Measurements from ENCODE around the gene MTG1.
"Not testable (repeated sequence)": the region's sequence is repeated elsewhere in the genome, so short reads cannot be mapped to it uniquely, and the experiment has no call there.

Gene MTG1

DNA sequence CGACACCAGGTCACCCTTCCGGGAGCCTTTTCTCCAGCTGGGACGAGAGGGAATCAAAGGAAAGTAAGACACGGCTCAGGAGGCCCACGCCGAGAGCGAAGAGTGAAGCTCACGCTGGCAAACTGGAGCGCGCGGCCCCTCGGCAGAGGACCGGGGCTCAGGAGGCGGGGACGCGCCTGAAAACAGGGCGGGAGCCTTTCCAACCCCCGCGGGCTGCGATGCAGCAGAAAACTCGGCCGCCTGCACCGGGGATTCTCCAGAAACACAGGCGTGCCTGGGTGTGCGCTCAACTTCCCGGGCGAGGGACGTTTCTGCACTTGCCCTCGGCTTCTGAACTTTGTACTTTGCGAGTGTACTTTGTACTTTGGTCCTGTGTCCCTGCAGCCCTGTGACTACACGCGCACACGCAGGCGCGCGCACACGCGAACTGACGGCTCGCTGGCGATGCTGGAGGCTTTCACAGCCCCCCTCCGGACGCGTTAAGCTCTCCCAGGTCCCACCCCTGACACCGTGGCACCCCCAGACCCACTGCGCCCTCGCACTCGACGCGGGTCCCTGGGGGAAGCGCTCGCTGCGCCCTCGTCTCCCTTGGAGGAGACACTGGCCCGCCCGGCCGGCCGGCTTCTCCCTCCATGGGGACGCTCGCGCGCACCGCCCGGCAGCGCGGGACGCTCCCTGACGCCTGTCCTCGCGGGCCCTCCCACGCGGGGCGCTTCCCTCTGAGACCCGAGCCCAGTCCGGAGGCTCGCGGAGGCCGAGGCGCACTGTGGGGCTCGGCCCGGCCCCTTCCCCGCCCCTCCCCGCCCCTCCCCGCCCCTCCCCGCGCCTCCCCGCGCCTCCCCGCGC is 15.5 kb upstream of the MTG1 start:
- no peak for TF ChIP-seq POLR2A (IDR thresholded peaks at IDR 0.05; ENCODE audit: low read depth, low read length)
- FAIRE-seq (no peak), DNase-seq (ENCODE audit: insufficient read length, low spot score) (no peak)

DNA sequence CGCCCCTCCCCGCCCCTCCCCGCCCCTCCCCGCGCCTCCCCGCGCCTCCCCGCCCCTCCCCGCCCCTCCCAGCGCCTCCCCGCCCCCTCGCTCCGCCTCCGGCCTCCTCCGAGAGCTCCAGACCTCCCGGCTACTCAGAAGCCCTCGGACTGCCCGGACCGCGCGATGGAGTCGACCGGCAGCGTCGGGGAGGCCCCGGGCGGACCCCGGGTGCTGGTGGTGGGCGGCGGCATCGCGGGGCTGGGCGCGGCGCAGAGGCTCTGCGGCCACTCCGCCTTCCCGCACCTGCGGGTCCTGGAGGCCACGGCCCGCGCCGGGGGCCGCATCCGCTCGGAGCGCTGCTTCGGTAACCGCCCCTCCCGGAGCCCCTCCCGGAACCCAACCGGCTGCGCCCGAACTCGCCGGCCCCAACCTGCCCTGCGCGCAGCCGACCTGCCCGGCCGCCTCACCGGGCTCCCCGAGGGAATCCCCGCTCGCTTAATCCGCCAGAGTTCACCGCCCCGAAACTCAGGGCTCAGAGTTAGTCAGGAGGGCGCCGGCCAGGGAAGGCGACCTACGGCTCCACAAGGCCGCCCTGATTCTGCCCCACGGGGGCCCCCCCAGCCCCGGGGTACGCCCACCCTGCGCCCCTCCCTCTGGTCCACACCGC is 14.7 kb upstream of the MTG1 start, which contains the start of gene PAOX:
Gene PAOX (plus strand): TSS at position 111 of the 649 bp plus-strand sequence. CDS start 55 bp downstream, at position 166.
- peak; percentile 72 for DNase-seq (ENCODE audit: insufficient read length, low spot score)
- peak; percentile 36; the same call in 1 of the 2 replicates for TF ChIP-seq POLR2A (IDR thresholded peaks at IDR 0.05; ENCODE audit: low read depth, low read length)
- no peak for FAIRE-seq

DNA sequence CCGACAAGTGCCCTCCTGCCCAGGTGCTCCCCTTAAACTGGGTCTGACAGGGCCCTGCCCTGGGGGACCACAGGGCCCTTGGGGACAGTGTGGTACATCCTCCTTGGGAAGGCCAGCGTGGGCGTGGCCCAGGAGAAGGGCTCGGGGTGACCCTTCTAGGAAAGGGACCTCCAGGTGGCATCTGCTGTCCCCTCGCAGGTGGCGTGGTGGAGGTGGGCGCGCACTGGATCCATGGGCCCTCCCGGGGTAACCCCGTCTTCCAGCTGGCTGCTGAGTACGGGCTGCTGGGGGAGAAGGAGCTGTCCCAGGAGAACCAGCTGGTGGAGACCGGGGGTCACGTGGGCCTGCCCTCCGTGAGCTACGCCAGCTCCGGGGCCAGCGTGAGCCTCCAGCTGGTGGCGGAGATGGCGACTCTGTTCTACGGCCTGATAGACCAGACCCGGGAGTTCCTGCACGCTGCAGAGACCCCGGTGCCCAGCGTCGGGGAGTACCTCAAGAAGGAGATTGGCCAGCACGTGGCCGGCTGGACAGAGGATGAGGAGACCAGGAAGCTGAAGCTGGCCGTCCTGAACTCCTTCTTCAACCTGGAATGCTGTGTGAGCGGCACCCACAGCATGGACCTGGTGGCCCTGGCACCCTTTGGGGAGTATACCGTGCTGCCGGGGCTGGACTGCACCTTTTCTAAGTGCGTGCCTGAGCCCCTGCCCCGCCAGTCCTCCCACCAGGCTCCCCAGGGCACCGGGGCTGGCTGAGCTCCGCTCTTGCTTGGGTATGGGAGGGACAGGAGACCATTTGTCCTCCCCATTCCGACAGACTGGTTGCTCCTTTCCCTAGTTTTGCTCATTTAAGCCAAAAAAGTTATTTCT is 13.9 kb upstream of the MTG1 start:
- no peak for TF ChIP-seq POLR2A (IDR thresholded peaks at IDR 0.05; ENCODE audit: low read depth, low read length)
- DNase-seq (ENCODE audit: insufficient read length, low spot score) = no peak
- no peak for FAIRE-seq

DNA sequence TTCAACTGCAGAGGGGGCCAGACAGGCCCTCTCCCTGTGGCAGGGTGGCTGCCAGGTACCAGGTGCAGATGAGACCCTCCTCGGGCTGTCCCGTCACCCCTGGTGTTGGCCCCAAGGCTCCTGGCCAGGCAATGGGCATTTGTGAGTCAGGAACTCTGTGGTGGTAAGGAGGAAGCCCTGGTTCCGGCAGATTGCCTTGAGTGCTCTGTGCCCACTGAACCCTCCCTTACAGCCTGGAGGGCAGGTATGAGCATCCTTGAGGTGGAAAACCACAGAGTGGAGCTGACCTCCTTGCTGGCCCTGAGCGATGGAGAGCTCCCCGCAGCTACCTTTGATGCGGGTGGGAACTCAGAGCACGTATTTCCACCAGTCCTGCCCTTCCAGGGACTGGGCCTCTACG is 12.9 kb upstream of the MTG1 start:
- DNase-seq (ENCODE audit: insufficient read length, low spot score) (no peak), FAIRE-seq (no peak)
- TF ChIP-seq POLR2A (IDR thresholded peaks at IDR 0.05; ENCODE audit: low read depth, low read length) = no peak

DNA sequence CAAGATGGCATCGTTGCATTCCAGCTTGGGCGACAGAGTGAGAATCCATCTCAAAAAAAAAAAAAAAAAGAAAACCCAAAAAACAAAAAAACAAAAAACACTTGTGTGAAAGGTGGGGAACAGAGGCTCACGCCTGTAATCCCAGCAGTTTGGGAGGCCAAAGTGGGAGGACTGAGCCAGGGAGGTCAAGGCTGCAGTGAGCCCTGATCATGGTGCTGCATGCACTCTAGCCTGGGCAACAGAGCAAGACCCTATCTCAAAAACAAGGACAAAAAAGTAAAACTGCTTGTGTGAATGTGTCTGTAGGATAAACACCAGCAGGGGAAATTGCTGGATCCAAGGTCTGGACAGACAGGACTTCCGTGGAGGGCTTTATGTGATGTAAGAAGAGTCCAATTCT is 10.4 kb upstream of the MTG1 start:
- TF ChIP-seq POLR2A (IDR thresholded peaks at IDR 0.05; ENCODE audit: low read depth, low read length) = no peak

DNA sequence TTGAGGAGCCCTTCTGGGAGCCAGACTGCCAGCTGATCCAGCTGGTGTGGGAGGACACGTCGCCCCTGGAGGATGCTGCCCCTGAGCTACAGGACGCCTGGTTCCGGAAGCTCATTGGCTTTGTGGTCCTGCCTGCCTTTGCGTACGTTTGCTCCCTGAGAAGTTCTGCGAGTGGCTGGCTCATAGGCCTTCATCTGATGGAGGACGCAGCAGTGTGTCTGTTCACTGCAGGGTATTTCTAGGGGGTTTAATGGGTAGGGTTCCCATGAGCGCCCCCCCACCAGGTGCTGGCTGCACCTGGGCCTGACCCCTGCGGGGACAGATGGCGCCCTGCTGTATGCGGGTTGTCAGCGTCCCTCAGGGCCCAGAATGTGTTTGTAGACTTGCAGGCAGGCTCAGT is 9.9 kb upstream of the MTG1 start:
- FAIRE-seq (no peak), DNase-seq (ENCODE audit: insufficient read length, low spot score) (no peak)
- TF ChIP-seq POLR2A (IDR thresholded peaks at IDR 0.05; ENCODE audit: low read depth, low read length) = no peak

More for the DNA sequence above, 10.4 kb upstream of the MTG1 start:
- DNase-seq (ENCODE audit: insufficient read length, low spot score) = no peak
- no peak for FAIRE-seq

DNA sequence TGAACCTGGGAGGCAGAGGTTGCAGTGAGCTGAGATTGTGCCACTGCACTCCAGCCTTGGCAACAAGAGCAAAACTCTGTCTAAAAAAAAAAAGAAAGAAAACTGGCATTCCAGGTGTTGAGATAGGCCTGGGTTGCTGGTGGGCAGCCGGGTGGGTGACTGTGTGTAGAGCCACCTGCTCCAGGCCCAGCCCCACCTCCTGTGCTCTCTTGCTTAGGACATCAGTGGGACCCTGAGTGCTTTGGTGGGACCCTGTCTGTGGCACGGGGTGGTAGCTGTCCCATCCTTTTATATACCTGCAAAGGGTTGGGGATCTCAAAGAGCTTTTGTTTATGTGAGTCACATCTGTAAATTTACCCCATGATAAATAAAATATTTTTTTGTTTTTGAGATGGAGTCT is 8.7 kb upstream of the MTG1 start:
- FAIRE-seq = no peak
- TF ChIP-seq POLR2A (IDR thresholded peaks at IDR 0.05; ENCODE audit: low read depth, low read length) = no peak

DNA sequence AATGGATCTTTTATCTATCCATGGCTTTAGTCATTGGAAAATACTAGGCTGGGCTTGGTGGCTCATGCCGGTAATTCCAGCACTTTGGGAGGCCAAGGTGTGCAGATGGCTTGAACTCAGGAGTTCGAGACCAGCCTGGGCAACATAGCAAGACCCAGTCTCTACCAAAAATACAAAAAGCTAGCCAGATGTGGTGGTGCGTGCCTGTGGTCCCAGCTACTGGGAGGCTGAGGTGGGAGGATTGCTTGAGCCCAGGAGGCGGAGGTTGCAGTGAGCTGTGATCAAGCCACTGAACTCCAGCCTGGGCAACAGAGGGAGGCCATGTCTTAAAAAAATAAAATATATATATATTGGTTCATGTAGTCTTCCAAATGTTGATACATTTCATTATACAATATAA is 7.0 kb upstream of the MTG1 start:
- FAIRE-seq; DNase-seq (ENCODE audit: insufficient read length, low spot score): not testable (repeated sequence)

More for the DNA sequence above, 8.7 kb upstream of the MTG1 start:
- DNase-seq (ENCODE audit: insufficient read length, low spot score) = no peak

DNA sequence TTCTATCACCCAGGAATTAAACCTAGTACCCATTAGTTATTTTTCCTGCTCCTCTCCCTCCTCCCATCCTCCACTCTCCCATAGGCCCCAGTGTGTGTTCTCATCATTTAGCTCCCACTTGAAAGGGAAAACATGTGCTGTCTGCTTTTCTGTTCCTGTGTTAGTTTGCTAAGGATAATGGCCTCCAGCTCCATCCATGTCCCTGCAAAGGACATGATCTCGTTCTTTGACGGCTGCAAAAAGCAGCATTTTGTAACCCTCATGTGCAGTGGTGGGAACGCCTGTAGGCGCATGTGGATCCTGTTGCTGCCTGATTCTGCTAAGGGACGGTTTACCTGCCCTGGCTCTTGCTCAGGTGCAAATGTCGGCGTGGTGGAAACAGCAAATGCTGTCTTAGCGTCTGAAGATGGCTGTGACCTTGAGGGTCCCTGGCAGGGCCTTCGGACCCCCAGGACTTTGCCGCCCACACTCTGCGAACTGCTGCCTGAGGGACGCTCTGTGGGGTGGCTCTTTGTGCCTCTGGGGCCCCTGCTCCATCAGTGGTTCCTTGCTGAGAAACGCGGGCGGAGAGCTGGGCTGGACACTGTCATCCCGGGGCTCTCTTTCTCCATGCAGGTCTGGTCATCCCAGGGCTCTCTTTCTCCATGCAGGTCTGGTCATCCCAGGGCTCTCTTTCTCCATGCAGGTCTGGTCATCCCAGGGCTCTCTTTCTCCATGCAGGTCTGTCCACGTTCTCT is 5.6 kb upstream of the MTG1 start:
- DNase-seq (ENCODE audit: insufficient read length, low spot score) (no peak), FAIRE-seq (no peak)
- no peak for TF ChIP-seq POLR2A (IDR thresholded peaks at IDR 0.05; ENCODE audit: low read depth, low read length)

DNA sequence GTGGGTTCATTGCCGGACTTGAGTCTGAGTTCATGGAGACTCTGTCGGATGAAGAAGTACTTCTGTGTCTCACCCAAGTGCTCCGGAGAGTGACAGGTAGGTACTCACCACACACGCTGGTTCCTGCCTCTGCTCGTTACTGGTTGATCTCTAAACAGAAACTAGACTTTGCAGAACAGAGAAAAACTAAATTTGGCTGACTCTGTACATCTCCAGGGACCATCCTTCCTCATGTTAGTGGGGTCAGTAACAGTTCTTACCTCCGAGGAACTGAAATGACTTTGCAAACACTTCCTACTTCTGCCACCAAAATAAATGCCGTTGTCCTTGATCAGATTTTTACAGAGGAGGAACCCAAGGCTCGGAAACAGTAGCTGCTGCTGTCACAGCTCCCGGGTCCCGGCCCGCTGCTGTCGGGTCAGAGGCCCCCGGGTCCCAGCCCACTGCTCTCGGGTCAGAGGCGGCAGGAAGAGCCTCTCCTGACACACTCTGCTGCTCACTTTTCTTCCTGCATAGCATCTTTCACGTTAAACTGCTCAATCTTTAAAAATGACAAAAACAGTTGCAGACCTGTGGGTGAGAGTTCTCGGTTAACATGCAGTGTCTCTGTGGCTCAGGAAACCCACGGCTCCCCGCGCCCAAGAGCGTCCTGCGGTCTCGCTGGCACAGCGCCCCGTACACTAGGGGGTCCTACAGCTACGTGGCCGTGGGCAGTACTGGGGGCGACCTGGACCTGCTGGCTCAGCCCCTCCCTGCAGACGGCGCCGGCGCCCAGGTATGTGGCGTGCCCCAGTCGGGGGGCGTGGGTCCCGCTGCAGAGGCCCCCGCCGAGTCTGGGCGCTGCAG is 4.8 kb upstream of the MTG1 start:
- no peak for FAIRE-seq
- no peak for DNase-seq (ENCODE audit: insufficient read length, low spot score)
- no peak for TF ChIP-seq POLR2A (IDR thresholded peaks at IDR 0.05; ENCODE audit: low read depth, low read length)

DNA sequence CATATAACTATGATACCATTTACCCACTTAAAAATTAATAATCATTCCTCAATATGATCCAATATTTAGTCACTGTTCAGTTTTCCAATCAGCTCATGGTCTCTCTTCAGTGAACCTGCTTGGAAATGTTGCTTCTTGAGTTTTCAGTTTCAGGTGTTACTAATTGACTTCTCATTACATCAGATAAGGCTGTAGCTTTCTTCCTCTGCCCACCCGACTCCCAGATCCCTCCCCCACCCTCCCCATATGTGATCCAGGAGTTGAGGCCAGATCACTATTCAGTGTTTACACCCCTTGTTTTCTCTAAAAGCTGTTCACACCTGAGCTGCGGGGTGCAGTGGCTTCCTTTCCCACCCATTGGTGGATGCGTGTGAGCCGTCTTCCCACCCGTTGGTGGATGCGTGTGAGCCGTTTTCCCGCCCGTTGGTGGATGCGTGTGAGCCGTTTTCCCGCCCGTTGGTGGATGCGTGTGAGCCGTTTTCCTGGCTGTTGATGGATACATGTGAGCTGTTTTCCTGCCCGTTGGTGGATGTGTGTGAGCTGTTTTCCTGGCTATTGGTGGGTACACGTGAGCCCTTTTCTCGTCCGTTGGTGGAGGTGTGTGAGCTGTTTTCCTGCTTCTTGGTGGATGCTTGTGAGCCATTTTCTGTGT is 3.2 kb upstream of the MTG1 start:
- no peak for TF ChIP-seq POLR2A (IDR thresholded peaks at IDR 0.05; ENCODE audit: low read depth, low read length)
- FAIRE-seq (no peak), DNase-seq (ENCODE audit: insufficient read length, low spot score) (no peak)

DNA sequence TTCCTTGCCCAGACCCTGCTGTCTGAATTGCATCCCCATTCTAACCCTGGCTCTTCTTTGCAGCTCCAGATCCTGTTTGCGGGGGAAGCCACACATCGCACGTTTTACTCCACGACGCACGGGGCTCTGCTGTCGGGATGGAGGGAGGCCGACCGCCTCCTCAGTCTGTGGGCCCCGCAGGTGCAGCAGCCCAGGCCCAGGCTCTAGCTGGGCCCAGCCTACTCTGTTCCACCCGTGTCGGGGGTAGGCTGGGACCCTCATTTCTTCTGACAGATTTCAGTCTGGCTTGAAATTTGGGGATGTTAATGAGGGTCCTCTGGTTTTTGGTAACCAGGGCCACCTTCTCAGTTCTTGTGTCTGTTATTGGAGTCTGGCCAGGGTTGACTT is 2.7 kb upstream of the MTG1 start:
- no peak for TF ChIP-seq POLR2A (IDR thresholded peaks at IDR 0.05; ENCODE audit: low read depth, low read length)
- FAIRE-seq (no peak), DNase-seq (ENCODE audit: insufficient read length, low spot score) (no peak)

Measured in H54 (cell line).